K562 (cell line): Measurements from ENCODE around the gene NMT1. TPM values are rescaled to one million over a fixed set of nuclear protein-coding genes. Genes with fewer than 3 reads are reported as not detected.

Source experiments
- ARID2 ChIP-seq: fragments of 450-650 bp; IDR thresholded peaks from 2 replicates; pipeline ENCODE4 v1.6.1; 2017; ENCODE audit warnings: antibody characterized with exemption, mild to moderate bottlenecking
- ATF7 ChIP-seq: fragments of 450-650 bp; IDR thresholded peaks from 2 replicates; pipeline ENCODE4 v1.7.1; 2014; ENCODE audit warnings: mild to moderate bottlenecking, moderate library complexity
- CSDE1 ChIP-seq, 2 experiments: fragments of 450-650 bp; IDR thresholded peaks; 2 replicates each; pipeline ENCODE4 v1.6.1; 2016; ENCODE audit warnings: mild to moderate bottlenecking in 1 of 2
- DACH1 ChIP-seq: fragments of 450-650 bp; IDR thresholded peaks from 2 replicates; pipeline ENCODE4 v1.6.1; 2018; ENCODE audit not compliant: partially characterized antibody
- HNRNPH1 ChIP-seq: fragments of 200-400 bp; formaldehyde crosslinking; optimal IDR thresholded peaks from 2 replicates; pipeline ENCODE3; 2017; ENCODE audit warnings: low read depth, mild to moderate bottlenecking, low read length, moderate library complexity
- KAT2B ChIP-seq: IDR thresholded peaks from one replicate; pipeline ENCODE4 v1.6.1; 2012; ENCODE audit warnings: low read depth, mild to moderate bottlenecking, control low read depth, inconsistent platforms, low read length, moderate library complexity
- KDM1A ChIP-seq, 2 experiments: fragments of 450-650 bp; IDR thresholded peaks; 2 replicates each; pipeline ENCODE4 v1.6.1; 2016; ENCODE audit warnings: mild to moderate bottlenecking in 2 of 2
- NFIX ChIP-seq: fragments of 250-450 bp; sonication (Bioruptor Pico); IDR thresholded peaks from 2 replicates; pipeline ENCODE4 v1.4.0; 2020; ENCODE audit warnings: low read depth, mild to moderate bottlenecking, moderate library complexity
- PHF20 ChIP-seq: fragments of 450-650 bp; IDR thresholded peaks from 2 replicates; pipeline ENCODE4 v1.6.1; 2018; ENCODE audit not compliant: partially characterized antibody
- POLR2AphosphoS5 ChIP-seq: IDR thresholded peaks from 2 replicates; pipeline ENCODE4 v1.6.1; 2011; ENCODE audit warnings: mild to moderate bottlenecking, low read depth, low read length, moderate library complexity; ENCODE audit not compliant: control insufficient read depth, insufficient read depth
- SMAD2 ChIP-seq: fragments of 150-350 bp; IDR thresholded peaks from 2 replicates; pipeline ENCODE4 v1.6.1; 2014; ENCODE audit warnings: low read depth, mild to moderate bottlenecking, low read length
- YY1 ChIP-seq, 3 experiments: IDR thresholded peaks; 2 replicates each; pipeline ENCODE4 v1.6.1; 2011; ENCODE audit warnings: low read length in 2 of 3, mild to moderate bottlenecking in 2 of 3, moderate library complexity in 2 of 3, borderline replicate concordance in 1 of 3, control low read depth in 1 of 3, low read depth in 1 of 3; ENCODE audit not compliant: insufficient read depth in 3 of 3, insufficient replicate concordance in 2 of 3, control insufficient read depth in 1 of 3, insufficient read length in 1 of 3; ENCODE audit errors: extremely low read depth in 1 of 3
- ZC3H4 ChIP-seq: sonication (generic); formaldehyde crosslinking; IDR thresholded peaks from 2 replicates; pipeline ENCODE4 v1.9.0; 2021; ENCODE audit warnings: missing genetic modification reagents, borderline replicate concordance
- ZNF76 ChIP-seq: fragments of 250-450 bp; sonication (Bioruptor Pico); IDR thresholded peaks from 2 replicates; pipeline ENCODE4 v1.4.0; 2020; ENCODE audit warnings: mild to moderate bottlenecking, moderate library complexity, borderline replicate concordance
- polyA plus RNA-seq, 8 experiments: library from polyadenylated mRNA; depleted of rRNA in 4 of 8; stranded (reverse) in 5 of 8; unstranded in 3 of 8; fragments of >200 nt; fragmentation: Nextera tagmentation in 2 of 8; fragmentation: Illumina TruSeq in 1 of 8; extraction: Ambion mirVana in 2 of 8; extraction: Trizol in 1 of 8; gene quantifications; 2 replicates each; pipeline versions ENCODE4 v1.2.1 to v1.2.3, GENCODE V29; 2011 to 2014; ENCODE audit warnings: inconsistent platforms in 1 of 8, missing spikeins in 1 of 8
- total RNA-seq, 7 experiments: library from RNA; depleted of rRNA in 6 of 7; stranded (reverse); fragments of >200 nt in 6 of 7; fragmentation: Illumina TruSeq in 2 of 7; extraction: Trizol in 2 of 7; gene quantifications; 2 replicates each; pipeline versions ENCODE4 v1.2.1 to v1.2.3, GENCODE V29; 2011 to 2021; ENCODE audit warnings: low replicate concordance in 1 of 7
- TF ChIP-seq, protein P1 (sequence below): sonication (generic); formaldehyde crosslinking; IDR thresholded peaks from 2 replicates; pipeline ENCODE4 v1.8.0; 2022; ENCODE audit warnings: missing genetic modification reagents, mild to moderate bottlenecking, borderline replicate concordance
- TF ChIP-seq, protein P2 (sequence below): sonication (generic); formaldehyde crosslinking; IDR thresholded peaks from 2 replicates; pipeline ENCODE4 v1.8.1; 2023; ENCODE audit warnings: mild to moderate bottlenecking, missing genetic modification reagents
- TF ChIP-seq, protein P3 (sequence below): fragments of 250-450 bp; sonication (Bioruptor Pico); IDR thresholded peaks from 2 replicates; pipeline ENCODE4 v1.4.0; 2020; ENCODE audit warnings: mild to moderate bottlenecking, moderate library complexity
- TF ChIP-seq, protein P4 (sequence below): sonication (generic); formaldehyde crosslinking; IDR thresholded peaks from 2 replicates; pipeline ENCODE4 v1.8.1; 2022; ENCODE audit warnings: missing genetic modification reagents

Gene NMT1
- total and polyA plus RNA-seq, 9 of the 15 experiments (the other 6 are each of a cell fraction or from before 2014, with no cell fraction given) = 86.7 to 569 (median 213) TPM

- TF ChIP-seq, protein P1, sequence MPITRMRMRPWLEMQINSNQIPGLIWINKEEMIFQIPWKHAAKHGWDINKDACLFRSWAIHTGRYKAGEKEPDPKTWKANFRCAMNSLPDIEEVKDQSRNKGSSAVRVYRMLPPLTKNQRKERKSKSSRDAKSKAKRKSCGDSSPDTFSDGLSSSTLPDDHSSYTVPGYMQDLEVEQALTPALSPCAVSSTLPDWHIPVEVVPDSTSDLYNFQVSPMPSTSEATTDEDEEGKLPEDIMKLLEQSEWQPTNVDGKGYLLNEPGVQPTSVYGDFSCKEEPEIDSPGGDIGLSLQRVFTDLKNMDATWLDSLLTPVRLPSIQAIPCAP (CRISPR knock-in tag) = no peak
- TF ChIP-seq ARID2 = peak; percentile 57; the same call in 1 of the 2 replicates
- TF ChIP-seq, protein P2, sequence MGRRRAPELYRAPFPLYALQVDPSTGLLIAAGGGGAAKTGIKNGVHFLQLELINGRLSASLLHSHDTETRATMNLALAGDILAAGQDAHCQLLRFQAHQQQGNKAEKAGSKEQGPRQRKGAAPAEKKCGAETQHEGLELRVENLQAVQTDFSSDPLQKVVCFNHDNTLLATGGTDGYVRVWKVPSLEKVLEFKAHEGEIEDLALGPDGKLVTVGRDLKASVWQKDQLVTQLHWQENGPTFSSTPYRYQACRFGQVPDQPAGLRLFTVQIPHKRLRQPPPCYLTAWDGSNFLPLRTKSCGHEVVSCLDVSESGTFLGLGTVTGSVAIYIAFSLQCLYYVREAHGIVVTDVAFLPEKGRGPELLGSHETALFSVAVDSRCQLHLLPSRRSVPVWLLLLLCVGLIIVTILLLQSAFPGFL (CRISPR knock-in tag) = 0 out of 2 replicates have a peak, but pooled peaks have one; percentile 17
- TF ChIP-seq, protein P3, sequence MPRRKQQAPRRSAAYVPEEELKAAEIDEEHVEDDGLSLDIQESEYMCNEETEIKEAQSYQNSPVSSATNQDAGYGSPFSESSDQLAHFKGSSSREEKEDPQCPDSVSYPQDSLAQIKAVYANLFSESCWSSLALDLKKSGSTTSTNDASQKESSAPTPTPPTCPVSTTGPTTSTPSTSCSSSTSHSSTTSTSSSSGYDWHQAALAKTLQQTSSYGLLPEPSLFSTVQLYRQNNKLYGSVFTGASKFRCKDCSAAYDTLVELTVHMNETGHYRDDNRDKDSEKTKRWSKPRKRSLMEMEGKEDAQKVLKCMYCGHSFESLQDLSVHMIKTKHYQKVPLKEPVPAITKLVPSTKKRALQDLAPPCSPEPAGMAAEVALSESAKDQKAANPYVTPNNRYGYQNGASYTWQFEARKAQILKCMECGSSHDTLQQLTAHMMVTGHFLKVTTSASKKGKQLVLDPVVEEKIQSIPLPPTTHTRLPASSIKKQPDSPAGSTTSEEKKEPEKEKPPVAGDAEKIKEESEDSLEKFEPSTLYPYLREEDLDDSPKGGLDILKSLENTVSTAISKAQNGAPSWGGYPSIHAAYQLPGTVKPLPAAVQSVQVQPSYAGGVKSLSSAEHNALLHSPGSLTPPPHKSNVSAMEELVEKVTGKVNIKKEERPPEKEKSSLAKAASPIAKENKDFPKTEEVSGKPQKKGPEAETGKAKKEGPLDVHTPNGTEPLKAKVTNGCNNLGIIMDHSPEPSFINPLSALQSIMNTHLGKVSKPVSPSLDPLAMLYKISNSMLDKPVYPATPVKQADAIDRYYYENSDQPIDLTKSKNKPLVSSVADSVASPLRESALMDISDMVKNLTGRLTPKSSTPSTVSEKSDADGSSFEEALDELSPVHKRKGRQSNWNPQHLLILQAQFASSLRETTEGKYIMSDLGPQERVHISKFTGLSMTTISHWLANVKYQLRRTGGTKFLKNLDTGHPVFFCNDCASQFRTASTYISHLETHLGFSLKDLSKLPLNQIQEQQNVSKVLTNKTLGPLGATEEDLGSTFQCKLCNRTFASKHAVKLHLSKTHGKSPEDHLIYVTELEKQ = no peak
- TF ChIP-seq CSDE1 (IDR thresholded peaks at IDR 0.05) = peak in 1 of 2 experiments; percentile 77; a peak in 2 of 4 replicates
- peak in 1 of 2 experiments; percentile 79; a peak in 1 of 4 replicates for TF ChIP-seq KDM1A (IDR thresholded peaks at IDR 0.05)
- TF ChIP-seq KAT2B = no peak
- peak; percentile 40; the same call in 1 of the 2 replicates for TF ChIP-seq ATF7
- no peak for TF ChIP-seq NFIX (CRISPR knock-in tag)
- peak; percentile 74 for TF ChIP-seq PHF20
- peak; percentile 78; the same call in 1 of the 2 replicates for TF ChIP-seq ZC3H4
- TF ChIP-seq HNRNPH1 = peak; percentile 71
- no peak for TF ChIP-seq DACH1
- TF ChIP-seq YY1 (IDR thresholded peaks at IDR 0.05; ENCODE audit: borderline replicate concordance in 1 of 3, control insufficient read depth in 1 of 3, extremely low read depth in 1 of 3, insufficient read depth in 3 of 3, insufficient read length in 1 of 3, insufficient replicate concordance in 2 of 3, low read depth in 1 of 3, low read length in 2 of 3) = peak in 2 of 3 experiments; percentile 30 to 58
- TF ChIP-seq, protein P4, sequence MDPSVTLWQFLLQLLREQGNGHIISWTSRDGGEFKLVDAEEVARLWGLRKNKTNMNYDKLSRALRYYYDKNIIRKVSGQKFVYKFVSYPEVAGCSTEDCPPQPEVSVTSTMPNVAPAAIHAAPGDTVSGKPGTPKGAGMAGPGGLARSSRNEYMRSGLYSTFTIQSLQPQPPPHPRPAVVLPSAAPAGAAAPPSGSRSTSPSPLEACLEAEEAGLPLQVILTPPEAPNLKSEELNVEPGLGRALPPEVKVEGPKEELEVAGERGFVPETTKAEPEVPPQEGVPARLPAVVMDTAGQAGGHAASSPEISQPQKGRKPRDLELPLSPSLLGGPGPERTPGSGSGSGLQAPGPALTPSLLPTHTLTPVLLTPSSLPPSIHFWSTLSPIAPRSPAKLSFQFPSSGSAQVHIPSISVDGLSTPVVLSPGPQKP (CRISPR knock-in tag) = no peak
- TF ChIP-seq SMAD2 = no peak
- TF ChIP-seq POLR2AphosphoS5 = peak; percentile 100
- no peak for TF ChIP-seq ZNF76 (CRISPR knock-in tag)
These were observed 87.3 kb downstream of the NMT1 start, which contains the start of gene HEXIM1 (continued) for GRCh38 chr17:45148183-45149036.
